GM06990 (cell line): ENCODE data around the gene TRAF3IP3.
A peak's percentile ranks its signal among the peaks of the same experiment; 100 is the strongest.

Experiments
- DNase-seq: peaks from one replicate; pipeline ENCODE4 v3.0.0-alpha.2; 2011; ENCODE audit not compliant: insufficient read length; ENCODE audit errors: extremely low read depth
- H3K27me3 ChIP-seq: replicated peaks from 2 replicates; pipeline ENCODE4 v1.6.0; 2011; ENCODE audit warnings: low read length; ENCODE audit not compliant: control insufficient read depth, insufficient read depth
- H3K36me3 ChIP-seq: 2 replicates; pipeline ENCODE4 v1.5.1; 2011; ENCODE audit warnings: low read length; ENCODE audit not compliant: control insufficient read depth, insufficient read depth
- H3K4me3 ChIP-seq: replicated peaks from 2 replicates; pipeline ENCODE4 v1.5.1; 2011; ENCODE audit warnings: low read depth, mild to moderate bottlenecking, control low read depth, low read length
- TF ChIP-seq, protein P1 (sequence below): IDR thresholded peaks from 2 replicates; pipeline ENCODE4 v1.5.1; 2011; ENCODE audit warnings: low read length, control low read depth, mild to moderate bottlenecking, inconsistent platforms; ENCODE audit not compliant: insufficient read depth, poor library complexity, severe bottlenecking

Gene TRAF3IP3

DNA sequence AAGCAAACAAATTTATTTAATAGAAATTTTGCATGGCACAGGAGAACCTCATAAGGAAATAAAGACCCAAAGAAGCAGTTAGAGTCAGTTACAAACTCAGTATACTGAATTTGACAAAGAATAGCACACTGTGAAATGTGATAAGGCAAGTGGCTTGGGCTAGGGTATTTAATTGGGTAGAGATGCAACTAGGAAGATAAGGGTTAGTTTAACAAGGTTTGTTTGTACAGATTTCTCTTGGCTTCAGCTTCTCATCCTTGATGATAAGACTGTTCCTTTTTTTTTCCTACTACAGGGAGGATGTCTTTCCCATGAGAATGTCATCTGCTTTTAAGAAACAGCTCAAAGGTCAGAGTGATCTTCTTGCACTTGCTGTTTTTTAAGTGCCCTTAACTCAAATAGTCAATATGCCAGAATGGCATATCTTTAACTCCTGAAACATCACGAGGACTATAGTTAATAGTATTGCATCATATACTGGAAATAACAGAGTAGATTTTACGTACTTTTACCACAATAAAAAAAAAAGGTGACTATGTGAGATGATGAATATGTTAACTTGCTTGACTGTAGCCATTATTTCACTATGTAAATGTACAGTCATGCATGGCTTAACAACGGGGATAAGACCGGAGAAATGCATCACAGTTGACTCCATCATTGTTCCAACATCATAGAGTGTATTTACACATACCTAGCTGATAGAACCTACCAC, 9.2 kb upstream of the TRAF3IP3 start:
- H3K36me3 ChIP-seq, result no peaks in the 10 kb centered on the region
- no peaks in the 10 kb centered on the region for H3K27me3 ChIP-seq
- DNase-seq, result no peak
- TF ChIP-seq, protein P1, sequence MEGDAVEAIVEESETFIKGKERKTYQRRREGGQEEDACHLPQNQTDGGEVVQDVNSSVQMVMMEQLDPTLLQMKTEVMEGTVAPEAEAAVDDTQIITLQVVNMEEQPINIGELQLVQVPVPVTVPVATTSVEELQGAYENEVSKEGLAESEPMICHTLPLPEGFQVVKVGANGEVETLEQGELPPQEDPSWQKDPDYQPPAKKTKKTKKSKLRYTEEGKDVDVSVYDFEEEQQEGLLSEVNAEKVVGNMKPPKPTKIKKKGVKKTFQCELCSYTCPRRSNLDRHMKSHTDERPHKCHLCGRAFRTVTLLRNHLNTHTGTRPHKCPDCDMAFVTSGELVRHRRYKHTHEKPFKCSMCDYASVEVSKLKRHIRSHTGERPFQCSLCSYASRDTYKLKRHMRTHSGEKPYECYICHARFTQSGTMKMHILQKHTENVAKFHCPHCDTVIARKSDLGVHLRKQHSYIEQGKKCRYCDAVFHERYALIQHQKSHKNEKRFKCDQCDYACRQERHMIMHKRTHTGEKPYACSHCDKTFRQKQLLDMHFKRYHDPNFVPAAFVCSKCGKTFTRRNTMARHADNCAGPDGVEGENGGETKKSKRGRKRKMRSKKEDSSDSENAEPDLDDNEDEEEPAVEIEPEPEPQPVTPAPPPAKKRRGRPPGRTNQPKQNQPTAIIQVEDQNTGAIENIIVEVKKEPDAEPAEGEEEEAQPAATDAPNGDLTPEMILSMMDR, result no peak
- H3K4me3 ChIP-seq, result no peak overlapping the region

- H3K4me3 ChIP-seq, result peak overlapping the region; percentile 10; the same call in 1 of the 2 replicates
- no peaks in the 10 kb centered on the region for H3K36me3 ChIP-seq
- TF ChIP-seq, protein P1, result peak; percentile 88
- peak; percentile 90 for DNase-seq
- no peaks in the 10 kb centered on the region for H3K27me3 ChIP-seq
These were observed 8.1 kb upstream of the TRAF3IP3 start for GRCh38 chr1:209747580-209748262.

DNA sequence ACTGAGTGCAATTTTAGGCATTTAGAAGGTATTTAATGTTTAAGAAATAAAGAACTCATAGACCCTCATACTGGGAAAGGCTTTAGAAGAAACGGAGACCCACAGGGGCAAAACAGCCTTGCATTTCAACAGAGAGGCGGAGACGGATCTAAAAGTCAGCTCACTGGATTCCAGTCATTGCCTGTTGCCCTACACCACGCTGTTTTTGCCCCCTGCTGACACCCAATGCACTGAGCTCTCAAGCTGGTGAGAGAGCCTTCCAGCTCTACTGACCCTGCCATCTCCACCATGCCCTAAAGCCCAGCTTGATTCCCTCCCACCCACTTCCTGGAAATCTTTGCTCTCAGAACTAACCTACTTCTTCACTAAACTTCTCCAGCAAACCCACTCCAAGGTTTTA, 7.2 kb upstream of the TRAF3IP3 start:
- DNase-seq, result no peak
- TF ChIP-seq, protein P1, result no peak
- no peak overlapping the region for H3K4me3 ChIP-seq
- no peaks in the 10 kb centered on the region for H3K27me3 ChIP-seq
- H3K36me3 ChIP-seq, result no peaks in the 10 kb centered on the region

- DNase-seq, result no peak
- TF ChIP-seq, protein P1, result no peak
- Histone ChIP-seq H3K4me3 (no peak overlapping the region), H3K36me3 (no peaks in the 10 kb centered on the region), H3K27me3 (no peaks in the 10 kb centered on the region)
These were observed 6.6 kb upstream of the TRAF3IP3 start for GRCh38 chr1:209749205-209749604.

GRCh38 chr1:209749670-209750323, 6.1 kb upstream of the TRAF3IP3 start:
- DNase-seq, result no peak
- no peaks in the 10 kb centered on the region for H3K27me3 ChIP-seq
- no peak overlapping the region for H3K4me3 ChIP-seq
- no peaks in the 10 kb centered on the region for H3K36me3 ChIP-seq
- TF ChIP-seq, protein P1, result no peak
